ENCODE results near the gene CACNA1B.
A peak's percentile ranks its signal among the peaks of the same experiment; 100 is the strongest.
"Not testable (repeated sequence)": the region's sequence is repeated elsewhere in the genome, so short reads cannot be mapped to it uniquely, and the experiment has no call there.

CACNA1B gene

GRCh38 chr9:138085568-138085967, 208.0 kb downstream of the CACNA1B start:
- no peak for FAIRE-seq
- no peak for DNase-seq (ENCODE audit: insufficient read length, low spot score)

- DNase-seq (ENCODE audit: insufficient read length, low spot score); FAIRE-seq: not testable (repeated sequence)
Observed at GRCh38 chr9:138092057-138092456, 214.5 kb downstream of the CACNA1B start.

DNA sequence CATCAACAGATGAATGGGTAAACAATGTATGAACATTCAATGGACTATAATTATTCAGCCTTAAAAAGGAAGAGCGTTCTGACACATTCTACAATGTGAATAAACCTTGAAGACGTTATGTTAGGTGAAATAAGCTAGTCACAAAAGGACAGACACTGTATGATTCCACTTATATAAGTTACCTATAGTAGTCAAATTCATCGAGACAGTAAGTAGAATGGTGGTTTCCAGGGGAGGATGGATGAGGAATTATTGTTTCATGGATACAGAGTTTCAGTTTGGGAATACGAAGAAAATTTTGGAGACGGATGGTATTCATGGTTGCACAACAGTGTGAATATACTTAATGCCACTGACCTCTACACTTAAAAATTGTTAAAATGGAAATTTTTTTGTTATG, 216.4 kb downstream of the CACNA1B start:
- no peak for DNase-seq (ENCODE audit: insufficient read length, low spot score)
- FAIRE-seq: no peak

- FAIRE-seq: no peak
- DNase-seq (ENCODE audit: insufficient read length, low spot score): no peak
Observed at GRCh38 chr9:138095813-138096518, 218.4 kb downstream of the CACNA1B start.

GRCh38 chr9:138096519-138096845, 218.9 kb downstream of the CACNA1B start:
- FAIRE-seq (no peak), DNase-seq (ENCODE audit: insufficient read length, low spot score) (no peak)

DNA sequence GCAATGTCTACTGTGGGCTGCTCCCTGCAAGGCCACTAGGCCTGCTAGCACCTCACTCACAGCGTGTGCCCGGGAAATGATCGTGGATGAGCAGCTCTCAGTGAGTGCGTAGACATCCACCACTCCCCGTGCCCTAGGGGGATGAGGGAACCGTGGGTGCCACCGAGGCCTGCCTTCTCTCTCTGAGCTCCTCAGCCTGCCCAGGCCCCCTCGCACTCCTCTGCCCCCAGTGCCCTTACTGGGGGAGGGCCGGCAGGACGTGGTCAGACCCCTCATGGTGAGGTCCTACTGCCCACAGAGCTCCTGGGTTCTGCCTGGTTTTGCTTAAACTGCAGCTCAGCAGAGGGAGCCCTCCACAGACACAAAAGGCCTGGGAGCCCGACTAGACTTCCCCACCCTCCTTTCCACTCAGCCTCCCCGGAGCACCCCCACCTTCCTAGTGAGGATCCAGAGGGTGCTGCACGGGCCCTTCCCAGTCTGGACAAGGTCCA, 220.0 kb downstream of the CACNA1B start:
- DNase-seq (ENCODE audit: insufficient read length, low spot score) (no peak), FAIRE-seq (no peak)

DNA sequence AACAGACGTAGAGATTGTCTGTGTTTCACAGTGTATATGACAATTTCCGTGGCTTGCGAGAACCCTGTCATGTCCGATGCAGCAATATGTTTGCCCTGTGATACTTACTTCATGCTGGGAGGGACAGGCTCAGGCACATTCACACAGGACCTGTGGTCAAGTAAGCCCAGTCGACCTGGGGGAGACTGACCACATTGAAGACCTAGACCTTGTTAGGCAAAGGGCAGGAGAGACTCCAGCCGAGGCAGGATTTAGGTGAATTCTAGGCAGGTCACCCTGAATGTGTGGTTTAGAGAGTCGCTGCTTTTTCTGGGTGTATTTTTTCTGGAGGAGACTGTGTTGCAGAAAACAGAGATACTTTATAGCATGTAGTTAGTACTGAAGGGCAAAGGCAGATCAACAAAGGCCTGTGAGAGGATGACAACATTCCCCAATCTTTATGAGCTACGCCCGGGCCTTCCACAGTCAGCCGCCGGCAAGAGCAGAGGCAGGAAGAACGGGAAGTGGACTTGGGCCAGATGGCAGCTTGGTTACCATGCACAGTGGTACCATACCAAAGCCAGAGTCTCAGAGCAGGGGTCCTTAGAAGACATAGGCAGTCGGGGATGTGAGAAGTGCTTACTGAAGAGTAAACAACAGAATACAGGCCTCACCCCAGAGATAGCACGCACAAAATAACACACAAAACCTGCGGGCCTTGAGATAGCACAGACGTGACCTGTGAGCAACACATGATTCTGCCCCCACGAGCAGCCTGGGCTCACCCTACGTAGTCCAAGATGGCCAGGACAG, 220.7 kb downstream of the CACNA1B start:
- no peak for DNase-seq (ENCODE audit: insufficient read length, low spot score)
- FAIRE-seq: no peak

DNA sequence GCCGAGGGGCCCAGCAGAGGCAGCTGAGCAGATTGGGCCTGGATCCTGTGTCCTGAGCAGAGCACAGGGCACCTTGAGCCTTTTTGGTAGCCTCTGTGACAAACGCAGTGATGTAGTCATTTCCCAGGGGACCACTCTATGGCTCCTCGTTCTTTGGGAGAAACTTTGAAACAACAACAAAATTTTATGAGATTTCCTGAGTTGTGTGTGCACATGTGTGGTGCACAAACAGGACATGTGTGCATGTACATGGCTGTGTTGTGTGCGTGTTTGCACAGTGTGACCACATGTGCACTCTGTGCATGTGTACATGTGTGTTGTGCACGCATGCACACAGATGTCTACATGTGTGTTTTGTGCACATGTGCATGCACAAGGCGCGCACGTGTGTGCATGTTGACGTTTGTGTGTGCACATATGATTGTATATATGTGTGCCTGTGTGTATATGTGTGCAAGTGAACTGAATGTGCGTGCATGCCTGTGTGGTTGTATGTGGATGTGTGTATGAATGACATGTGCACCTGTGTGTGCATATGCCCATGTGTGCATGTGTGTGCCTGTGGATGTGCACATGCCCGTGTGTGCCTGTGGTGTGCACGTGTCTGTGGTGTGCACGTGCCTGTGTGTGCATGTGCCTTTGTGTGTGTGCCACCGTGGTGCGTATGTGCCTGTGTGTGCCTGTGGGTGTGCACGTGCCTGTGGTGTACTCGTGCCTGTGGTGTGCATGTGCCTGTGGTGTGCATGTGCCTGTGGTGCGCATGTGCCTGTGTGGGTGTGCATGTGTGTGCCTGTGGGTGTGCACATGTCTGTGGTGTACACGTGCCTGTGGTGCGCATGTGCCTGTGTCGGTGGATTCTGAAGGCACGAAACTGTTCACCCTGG, 221.6 kb downstream of the CACNA1B start:
- DNase-seq (ENCODE audit: insufficient read length, low spot score) (no peak), FAIRE-seq (no peak)

DNA sequence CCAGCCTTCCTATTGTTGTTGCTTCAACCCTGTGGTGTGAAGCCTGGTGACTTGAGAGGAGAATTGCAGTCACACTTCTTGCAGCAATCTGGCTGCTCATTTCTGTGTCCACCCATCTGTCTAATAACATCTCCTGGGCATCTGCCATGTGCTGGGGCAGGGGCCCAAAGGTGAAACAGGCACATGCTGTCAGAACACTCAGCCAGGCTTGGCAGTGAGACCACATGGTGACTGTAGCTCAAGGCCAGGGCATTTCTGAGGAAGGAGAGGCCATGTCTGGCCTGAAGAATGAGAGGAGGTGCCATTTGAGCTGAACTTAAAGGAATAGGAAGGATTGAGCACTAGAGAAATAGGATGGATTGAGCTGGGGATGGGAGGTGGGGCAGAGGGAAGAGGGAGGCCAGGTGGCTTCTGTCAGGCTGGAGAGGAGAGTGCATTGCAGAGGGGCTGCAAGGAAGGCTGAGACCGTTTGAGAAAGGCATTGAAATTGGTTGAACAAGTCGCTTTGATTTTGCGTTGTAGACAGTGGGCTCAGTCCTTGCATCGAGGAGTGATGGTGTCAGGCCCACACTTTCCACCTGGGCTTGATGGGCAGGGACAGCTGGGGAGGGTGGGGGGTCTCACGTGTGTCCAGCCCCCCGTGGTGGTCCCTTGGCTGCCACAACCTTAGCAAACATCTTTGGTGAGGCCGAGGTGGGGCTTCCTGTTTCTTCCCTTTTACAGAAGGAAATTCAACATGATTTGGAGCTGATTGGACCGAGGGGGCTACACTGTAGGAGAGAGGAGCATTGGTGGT, 222.4 kb downstream of the CACNA1B start:
- FAIRE-seq (no peak), DNase-seq (ENCODE audit: insufficient read length, low spot score) (no peak)

DNA sequence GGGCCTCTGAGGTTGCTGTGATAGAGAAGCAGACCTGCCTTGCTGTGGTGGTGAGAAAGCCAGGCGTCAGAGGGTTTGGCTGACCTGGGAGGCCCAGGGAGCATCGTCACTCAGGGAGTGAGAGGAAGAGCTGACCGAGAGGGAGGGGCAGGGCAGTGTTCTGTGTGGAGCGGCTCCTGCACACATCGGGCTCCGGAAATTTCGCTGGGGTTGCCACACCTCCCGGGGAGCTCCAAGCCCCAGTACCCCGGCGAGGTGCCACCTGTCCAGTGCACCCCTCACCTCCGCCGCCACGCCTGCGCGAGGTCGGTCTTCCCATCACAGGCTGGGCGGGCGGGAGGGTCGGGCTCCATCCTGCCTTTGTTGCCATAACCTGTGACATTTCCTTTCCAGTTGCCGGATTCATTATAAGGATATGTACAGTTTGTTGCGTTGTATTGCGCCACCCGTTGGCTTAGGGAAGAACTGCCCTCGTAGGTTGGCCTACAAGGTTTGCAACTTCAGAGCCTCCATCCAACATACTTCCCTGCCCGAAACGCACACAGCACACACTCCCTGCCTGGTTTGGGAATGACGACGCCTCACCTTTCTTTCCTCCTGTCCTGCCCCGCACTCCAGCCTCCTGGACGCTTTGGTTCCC, 223.2 kb downstream of the CACNA1B start:
- DNase-seq (ENCODE audit: insufficient read length, low spot score) (no peak), FAIRE-seq (no peak)

DNA sequence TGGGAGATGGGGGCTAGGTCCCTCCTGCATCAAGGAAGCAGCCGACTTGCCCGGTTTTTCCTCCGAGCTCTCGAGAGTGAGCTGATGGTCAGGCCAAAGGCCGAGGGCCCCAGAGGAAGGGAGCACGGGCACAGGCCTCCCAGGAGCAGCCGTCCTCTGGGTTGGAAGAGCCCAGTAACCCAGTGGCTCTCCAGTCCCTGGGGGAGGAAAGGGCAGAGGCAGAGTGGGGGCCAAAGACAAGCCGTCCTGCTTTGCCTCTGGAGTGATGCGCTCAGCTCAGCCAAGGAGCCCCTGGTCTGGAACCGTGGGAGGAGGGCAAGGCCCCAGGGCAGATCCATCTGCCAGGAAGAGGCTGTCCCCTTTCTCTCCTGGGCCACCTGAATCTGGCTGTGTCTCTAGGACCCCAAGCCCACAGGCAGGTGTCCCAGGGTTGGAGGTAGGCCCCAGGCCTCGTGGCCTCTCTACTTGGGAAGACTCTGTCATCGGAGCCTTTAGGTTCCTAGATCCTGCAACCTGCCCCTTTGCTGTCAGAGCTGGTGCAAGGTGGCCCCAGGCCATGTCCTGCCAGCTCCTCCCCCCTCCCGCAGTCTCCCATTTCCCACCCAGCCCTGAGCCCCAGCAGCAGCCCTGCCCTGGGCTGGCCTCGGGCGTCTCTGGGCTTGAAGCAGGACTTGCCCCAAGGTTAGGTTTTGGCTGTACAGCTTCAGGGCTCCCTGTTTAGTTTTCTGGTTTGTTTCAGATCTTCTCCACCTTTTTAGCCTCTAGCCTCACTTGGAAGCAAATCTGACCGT, 224.1 kb downstream of the CACNA1B start:
- no peak for DNase-seq (ENCODE audit: insufficient read length, low spot score)
- FAIRE-seq: no peak

DNA sequence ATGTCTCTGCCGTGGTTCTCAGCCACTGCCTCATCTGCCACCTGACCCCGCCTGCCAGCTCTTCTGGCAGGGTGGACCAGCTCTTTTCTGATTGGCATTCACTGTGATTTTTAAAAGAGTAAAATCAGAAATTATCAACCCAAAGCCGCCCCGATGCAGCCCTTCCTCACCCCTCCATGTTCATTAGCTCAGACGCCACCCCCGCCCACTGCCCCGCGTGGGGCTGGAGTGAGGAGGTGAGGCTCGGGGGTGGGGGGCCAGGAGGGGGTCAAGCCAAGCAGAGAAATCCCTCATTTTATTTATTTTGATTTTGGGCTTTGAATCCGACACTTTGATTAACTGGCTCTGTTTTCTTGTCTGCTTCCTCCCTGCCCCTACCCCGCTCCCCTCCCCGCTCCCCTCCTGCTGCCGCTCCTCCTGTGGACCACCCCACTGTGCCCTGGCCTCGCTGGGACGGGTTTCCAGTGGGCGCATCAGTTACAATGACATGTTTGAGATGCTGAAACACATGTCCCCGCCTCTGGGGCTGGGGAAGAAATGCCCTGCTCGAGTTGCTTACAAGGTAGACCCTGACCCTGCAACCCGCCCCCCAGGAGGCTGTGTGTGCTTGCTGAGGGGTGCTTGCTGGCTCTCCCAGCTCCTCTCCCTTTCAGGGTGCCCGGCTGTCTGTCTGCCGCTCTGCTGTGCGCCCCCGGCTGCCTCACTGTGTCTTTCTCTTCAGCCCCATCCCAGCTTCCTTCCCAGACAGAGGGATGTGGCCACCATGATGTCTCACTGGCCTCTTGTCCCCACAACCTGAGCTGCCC, 224.9 kb downstream of the CACNA1B start:
- FAIRE-seq (no peak), DNase-seq (ENCODE audit: insufficient read length, low spot score) (no peak)

GRCh38 chr9:138103111-138103848, 225.7 kb downstream of the CACNA1B start:
- FAIRE-seq (no peak), DNase-seq (ENCODE audit: insufficient read length, low spot score) (peak; percentile 0)

- DNase-seq (ENCODE audit: insufficient read length, low spot score) (no peak), FAIRE-seq (no peak)
Observed at GRCh38 chr9:138103849-138104206, 226.2 kb downstream of the CACNA1B start.

GRCh38 chr9:138104251-138105122, 226.9 kb downstream of the CACNA1B start:
- DNase-seq (ENCODE audit: insufficient read length, low spot score) (peak; percentile 0), FAIRE-seq (no peak)

- FAIRE-seq (no peak), DNase-seq (ENCODE audit: insufficient read length, low spot score) (no peak)
Observed at GRCh38 chr9:138105123-138105415, 227.5 kb downstream of the CACNA1B start.
